GM19324 (cell line): ENCODE measurements around the gene ATP12A.

Source experiments
- ATAC-seq: cut with Tn5 transposase; IDR thresholded peaks from one replicate; pipeline ENCODE4 v1.9.1; 2021; ENCODE audit warnings: mild to moderate bottlenecking, moderate library complexity; ENCODE audit not compliant: unreplicated experiment, low FRiP score

ATP12A gene

DNA sequence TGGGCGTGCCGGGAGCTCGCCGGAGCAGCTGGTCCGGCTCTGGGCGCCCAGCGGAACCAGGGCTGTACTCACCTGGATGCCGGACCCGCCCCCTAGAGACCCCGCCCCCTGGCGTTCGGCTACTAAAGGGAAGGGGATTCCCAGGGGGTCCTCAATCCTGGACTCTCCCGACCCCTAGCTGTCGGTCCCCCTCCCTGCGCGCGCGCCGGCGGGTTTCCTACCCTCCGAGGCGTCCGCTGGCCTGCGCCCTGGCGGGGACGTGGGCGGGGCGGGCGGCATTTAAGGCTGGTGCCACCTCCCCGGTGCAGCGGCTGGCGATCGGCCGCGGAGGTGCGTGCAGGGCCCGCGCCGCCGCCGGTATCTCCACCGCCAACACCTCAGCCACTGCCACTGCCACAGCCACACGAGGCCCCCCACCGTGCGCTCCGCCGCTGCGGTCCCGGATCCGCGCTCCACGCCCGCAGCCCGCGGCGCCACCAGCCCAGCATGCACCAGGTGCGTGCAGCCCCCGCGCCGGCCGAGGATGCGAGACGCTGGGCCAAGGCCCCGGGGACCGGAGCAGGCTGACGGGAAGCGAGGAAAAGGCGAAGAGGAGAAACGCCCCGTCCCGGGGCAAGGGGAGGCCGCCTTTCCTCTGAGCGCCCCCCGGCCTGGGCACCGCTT, at the start of gene ATP12A:
ATP12A (plus strand) TSS at position 151 of the 663 bp plus-strand sequence; CDS start at position 487, 336 bp downstream.
- no peak for ATAC-seq

DNA sequence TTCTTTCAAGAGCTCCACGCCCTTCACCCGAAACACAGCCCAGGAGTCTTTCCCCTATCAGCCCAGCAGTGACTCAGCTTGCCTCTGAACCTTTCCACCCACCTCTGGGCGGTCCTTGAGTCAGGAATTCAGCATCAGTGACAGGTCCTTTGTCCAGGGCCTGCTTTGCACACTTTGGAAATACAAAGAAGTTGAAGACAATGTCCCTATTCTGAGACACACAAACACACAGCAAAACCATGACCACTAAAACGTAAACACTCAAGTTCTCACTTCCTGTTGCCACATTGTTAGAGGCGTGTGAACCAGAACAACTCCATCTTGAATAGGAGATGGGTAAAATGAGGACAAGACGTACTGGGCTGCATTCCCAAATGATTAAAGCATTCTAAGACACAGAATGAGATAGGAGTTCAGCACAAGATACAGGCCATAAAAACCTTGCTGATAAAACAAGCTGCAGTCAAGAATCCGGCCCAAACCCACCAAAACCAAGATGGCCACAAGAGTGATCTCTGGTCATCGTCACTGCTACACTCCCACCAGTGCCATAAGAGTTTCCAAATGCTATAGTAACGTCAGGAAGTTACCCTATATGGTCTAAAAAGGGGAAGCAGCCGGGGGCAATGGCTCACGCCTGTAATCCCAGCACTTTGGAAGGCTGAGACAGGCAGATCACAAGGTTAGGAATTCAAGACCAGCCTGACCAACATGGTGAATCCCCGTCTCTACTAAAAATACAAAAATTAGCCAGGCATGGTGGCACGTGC, 49.2 kb upstream of the ATP12A start:
- no peak for ATAC-seq

GRCh38 chr13:24631922-24632321, 48.3 kb upstream of the ATP12A start:
- ATAC-seq: no peak

DNA sequence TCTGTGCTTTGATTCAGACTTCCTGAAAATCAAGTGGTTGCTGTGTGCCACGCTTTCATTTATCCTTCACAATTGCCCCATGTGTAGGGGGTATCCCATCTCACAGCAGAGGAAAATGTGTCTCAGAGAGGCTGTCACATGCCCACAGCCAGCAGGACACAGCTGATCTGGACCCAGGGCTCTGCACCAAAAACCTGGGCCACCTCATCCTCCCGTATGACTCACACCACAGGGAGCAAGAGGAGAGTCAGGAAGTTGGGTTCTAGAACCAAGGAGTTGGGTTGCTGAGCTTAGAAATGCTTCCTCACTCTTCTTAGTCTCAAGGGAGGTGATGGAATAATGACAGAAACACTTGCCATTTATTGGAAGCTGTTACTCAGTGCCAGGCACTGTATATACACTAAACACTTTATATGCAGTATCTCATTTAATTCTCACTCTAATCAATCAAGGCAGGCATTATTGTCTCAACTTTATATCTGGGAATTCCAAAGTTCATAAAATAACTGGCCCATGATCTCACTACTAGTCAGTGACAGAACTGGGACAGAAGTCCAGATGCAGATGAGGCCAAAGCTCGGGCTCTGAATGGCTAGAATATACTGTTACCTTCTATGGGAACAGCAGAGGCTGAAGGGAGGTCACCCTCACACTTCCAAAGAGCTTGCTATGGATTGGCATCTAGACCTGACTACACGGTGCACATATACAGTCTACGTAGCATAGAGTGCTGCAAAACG, 47.7 kb upstream of the ATP12A start:
- no peak for ATAC-seq

- ATAC-seq: no peak
Measured at GRCh38 chr13:24636776-24637175, 43.4 kb upstream of the ATP12A start.

GRCh38 chr13:24638096-24638495, 42.1 kb upstream of the ATP12A start:
- ATAC-seq: no peak

- no peak for ATAC-seq
Measured at GRCh38 chr13:24640752-24641151, 39.5 kb upstream of the ATP12A start.

- ATAC-seq: no peak
Measured at GRCh38 chr13:24642219-24642618, 38.0 kb upstream of the ATP12A start.

DNA sequence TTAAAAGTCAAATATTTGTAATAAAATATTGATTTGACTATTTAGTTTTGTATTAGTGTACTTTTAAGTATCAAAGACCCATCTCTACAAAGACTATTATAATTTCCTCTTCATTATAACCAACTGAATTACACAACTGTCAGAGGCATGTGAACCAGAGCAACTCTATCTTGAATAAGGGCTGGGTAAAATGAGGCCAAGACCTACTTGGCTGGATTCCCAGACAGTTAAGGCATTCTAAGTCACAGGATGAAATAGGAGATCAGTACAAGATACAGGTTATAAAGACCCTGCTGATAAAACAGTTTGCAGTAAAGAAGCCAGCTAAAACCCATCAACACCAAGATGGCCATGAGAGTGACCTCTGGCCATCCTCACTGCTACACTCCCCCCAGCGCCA, 36.2 kb upstream of the ATP12A start:
- ATAC-seq: no peak

GRCh38 chr13:24648271-24648670, 31.9 kb upstream of the ATP12A start:
- no peak for ATAC-seq

DNA sequence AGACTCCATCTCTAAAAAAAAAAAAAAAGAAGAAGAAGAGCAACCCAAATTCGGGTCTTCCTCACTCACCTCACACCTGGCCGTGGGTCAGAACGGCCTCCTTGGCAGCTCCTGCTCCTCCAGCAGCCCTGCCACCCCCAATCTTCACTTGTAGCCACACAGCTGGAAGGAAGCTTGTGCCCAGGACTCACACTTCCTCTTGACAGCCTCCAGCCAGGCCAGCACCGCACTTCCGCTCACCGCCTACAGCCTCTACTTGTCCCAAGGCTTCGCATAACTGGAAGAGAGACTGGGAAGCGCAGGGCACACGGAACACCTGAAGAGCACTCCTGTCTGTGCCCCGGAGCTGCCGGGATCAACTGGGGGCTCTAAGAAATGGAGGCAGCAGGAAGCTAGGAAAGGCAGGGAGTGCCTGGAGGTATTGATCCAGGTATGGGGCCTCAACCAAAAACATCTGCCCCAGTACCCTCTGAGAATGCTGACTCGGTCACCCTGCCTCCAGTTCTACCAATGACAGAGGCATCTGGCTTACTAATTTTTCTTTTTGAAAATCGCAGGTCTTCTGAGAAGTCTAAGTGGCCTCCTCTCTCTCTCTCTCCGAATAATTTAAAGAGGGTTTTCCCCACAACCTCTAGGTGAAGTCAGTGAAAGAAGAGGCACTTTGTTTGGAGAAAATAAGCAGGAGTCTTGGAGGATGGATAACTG, 31.1 kb upstream of the ATP12A start:
- no peak for ATAC-seq

- ATAC-seq: no peak
Measured at GRCh38 chr13:24649688-24650043, 30.5 kb upstream of the ATP12A start.

DNA sequence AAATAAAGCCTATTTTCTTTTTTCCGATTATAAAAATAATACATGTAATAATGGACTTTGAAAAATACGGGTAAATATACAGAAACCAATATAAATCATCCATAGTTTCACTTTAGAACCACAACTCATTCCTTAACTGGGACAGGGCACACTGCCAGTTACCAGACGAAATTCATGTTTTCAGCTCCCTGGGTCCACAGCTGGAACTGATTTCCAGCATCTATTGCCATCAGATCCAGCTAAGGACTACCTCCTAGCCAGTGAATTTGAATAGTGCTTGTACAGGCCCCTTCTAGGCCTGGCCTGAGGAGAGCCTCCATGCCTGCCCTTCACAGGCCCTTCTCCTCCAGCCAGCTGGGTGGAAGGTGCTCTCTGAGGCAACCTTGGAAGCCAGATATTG, 30.0 kb upstream of the ATP12A start:
- no peak for ATAC-seq

- no peak for ATAC-seq
Measured at GRCh38 chr13:24651718-24652345, 28.4 kb upstream of the ATP12A start.

DNA sequence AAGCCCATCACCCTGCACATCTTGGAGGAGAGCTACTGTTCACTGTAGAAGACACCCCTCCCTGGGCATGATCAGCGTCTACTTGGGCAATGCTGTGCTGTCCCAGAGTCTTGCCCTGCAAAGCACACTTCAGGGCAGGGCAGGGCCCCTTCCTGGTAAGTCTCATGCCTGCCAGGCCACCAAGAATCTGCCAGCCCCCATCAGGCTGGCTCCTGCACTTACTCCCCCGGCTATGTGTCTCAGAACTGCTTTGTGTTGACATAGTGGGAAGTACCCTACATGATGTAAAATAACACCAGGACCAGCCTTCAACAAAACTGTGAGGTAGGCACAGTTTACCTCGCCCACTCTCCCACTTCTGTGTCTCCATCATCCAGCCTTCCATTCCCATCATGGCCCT, 27.8 kb upstream of the ATP12A start:
- ATAC-seq: no peak

DNA sequence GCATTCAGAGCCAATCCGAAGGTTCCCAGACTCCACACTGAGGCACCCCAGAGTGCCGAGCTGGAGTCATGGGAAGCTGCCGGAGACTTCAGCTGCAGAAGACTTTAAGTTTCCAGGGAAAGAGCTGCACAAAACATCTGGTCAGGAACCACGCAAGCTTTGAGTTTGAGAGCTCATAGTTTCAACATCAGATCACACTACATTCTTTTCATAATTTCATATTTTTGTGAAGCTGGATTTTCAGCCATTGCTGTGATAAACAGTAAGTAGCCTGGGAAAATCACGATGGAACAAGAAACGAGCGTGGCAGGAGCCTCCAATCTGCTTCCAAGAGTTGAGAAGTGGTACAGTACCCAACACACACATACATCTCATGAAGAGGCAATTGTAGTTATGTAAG, 25.5 kb upstream of the ATP12A start:
- ATAC-seq: no peak

DNA sequence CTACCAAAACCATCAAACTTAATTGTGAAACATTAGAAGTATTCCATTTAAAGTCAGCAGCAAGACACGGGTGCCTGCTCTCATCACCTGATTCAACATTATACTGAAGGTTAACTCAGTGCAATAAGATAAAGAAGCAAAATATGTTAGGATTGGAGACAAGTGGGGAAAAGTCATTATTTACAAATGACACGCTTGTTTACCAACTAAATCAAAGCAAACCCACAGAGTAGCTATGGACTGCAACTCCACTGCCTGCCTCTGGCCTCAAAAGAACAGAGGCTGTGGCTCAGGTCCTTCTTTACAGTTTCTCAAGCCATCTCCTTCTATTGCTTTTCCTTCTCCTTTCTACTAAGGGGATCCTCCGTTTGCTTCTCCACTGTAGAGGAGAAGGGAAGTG, 21.0 kb upstream of the ATP12A start:
- no peak for ATAC-seq

GRCh38 chr13:24660023-24660741, 20.0 kb upstream of the ATP12A start:
- no peak for ATAC-seq

DNA sequence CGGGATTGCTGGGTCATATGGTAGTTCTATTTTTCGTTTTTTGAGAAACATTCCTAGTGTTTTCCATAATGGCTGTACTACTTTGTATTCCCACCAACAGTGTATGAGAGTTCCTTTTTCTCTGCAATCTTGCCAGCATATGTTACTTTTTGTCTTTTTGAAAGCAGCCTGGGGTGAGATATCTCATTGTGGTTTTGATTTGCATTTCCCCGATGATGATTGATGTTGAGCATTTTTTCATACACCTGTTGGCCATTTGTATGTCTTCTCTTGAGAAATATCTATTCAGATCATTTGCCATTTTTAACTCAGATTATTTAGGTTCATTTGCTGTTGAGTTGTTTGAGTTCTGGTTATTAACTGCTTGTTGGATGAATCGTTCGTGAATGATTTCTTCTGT, 18.5 kb upstream of the ATP12A start:
- no peak for ATAC-seq
